ENCODE data around the gene FGF18.

The FGF18 gene

GRCh38 chr5:171438738-171439137 lies 19.3 kb downstream of the FGF18 start:
- DNase-seq (ENCODE audit: low read depth in 2 of 3, low spot score in 1 of 3) = no peak

GRCh38 chr5:171441246-171441791 lies 21.9 kb downstream of the FGF18 start:
- DNase-seq (ENCODE audit: low read depth in 2 of 3, low spot score in 1 of 3) = no peak

- DNase-seq (ENCODE audit: low read depth in 2 of 3, low spot score in 1 of 3) = no peak
These were observed 23.0 kb downstream of the FGF18 start for GRCh38 chr5:171442287-171443042.

GRCh38 chr5:171444582-171444981 lies 25.1 kb downstream of the FGF18 start:
- no peak for DNase-seq (ENCODE audit: low read depth in 2 of 3, low spot score in 1 of 3)

- no peak for DNase-seq (ENCODE audit: low read depth in 2 of 3, low spot score in 1 of 3)
These were observed 26.4 kb downstream of the FGF18 start for GRCh38 chr5:171445644-171446516.

- no peak for DNase-seq (ENCODE audit: low read depth in 2 of 3, low spot score in 1 of 3)
These were observed 27.8 kb downstream of the FGF18 start for GRCh38 chr5:171447226-171447625.

- no peak for DNase-seq (ENCODE audit: low read depth in 2 of 3, low spot score in 1 of 3)
These were observed 30.0 kb downstream of the FGF18 start for GRCh38 chr5:171449426-171449825.

- DNase-seq (ENCODE audit: low read depth in 2 of 3, low spot score in 1 of 3) = peak in 2 of 3 donors; percentile 7 to 19
These were observed 31.2 kb downstream of the FGF18 start for GRCh38 chr5:171450423-171451331.

GRCh38 chr5:171451421-171451820 lies 32.0 kb downstream of the FGF18 start:
- DNase-seq (ENCODE audit: low read depth in 2 of 3, low spot score in 1 of 3) = no peak

- no peak for DNase-seq (ENCODE audit: low read depth in 2 of 3, low spot score in 1 of 3)
These were observed 33.7 kb downstream of the FGF18 start for GRCh38 chr5:171453056-171453725.

- no peak for DNase-seq (ENCODE audit: low read depth in 2 of 3, low spot score in 1 of 3)
These were observed 34.5 kb downstream of the FGF18 start for GRCh38 chr5:171453988-171454387.

- no peak for DNase-seq (ENCODE audit: low read depth in 2 of 3, low spot score in 1 of 3)
These were observed 35.1 kb downstream of the FGF18 start for GRCh38 chr5:171454549-171454948.

GRCh38 chr5:171455522-171455921 lies 36.1 kb downstream of the FGF18 start:
- DNase-seq (ENCODE audit: low read depth in 2 of 3, low spot score in 1 of 3) = no peak

GRCh38 chr5:171457208-171457981 lies 37.9 kb downstream of the FGF18 start:
- no peak for DNase-seq (ENCODE audit: low read depth in 2 of 3, low spot score in 1 of 3)

GRCh38 chr5:171459839-171460238 lies 40.4 kb downstream of the FGF18 start:
- no peak for DNase-seq (ENCODE audit: low read depth in 2 of 3, low spot score in 1 of 3)

- no peak for DNase-seq (ENCODE audit: low read depth in 2 of 3, low spot score in 1 of 3)
These were observed 42.9 kb downstream of the FGF18 start for GRCh38 chr5:171462136-171462927.

GRCh38 chr5:171462928-171463861 lies 43.7 kb downstream of the FGF18 start:
- DNase-seq (ENCODE audit: low read depth in 2 of 3, low spot score in 1 of 3) = no peak

- DNase-seq (ENCODE audit: low read depth in 2 of 3, low spot score in 1 of 3) = no peak
These were observed 44.4 kb downstream of the FGF18 start for GRCh38 chr5:171463862-171464229.
